Measurements from ENCODE around the gene TAF1C.

Gene TAF1C

DNA sequence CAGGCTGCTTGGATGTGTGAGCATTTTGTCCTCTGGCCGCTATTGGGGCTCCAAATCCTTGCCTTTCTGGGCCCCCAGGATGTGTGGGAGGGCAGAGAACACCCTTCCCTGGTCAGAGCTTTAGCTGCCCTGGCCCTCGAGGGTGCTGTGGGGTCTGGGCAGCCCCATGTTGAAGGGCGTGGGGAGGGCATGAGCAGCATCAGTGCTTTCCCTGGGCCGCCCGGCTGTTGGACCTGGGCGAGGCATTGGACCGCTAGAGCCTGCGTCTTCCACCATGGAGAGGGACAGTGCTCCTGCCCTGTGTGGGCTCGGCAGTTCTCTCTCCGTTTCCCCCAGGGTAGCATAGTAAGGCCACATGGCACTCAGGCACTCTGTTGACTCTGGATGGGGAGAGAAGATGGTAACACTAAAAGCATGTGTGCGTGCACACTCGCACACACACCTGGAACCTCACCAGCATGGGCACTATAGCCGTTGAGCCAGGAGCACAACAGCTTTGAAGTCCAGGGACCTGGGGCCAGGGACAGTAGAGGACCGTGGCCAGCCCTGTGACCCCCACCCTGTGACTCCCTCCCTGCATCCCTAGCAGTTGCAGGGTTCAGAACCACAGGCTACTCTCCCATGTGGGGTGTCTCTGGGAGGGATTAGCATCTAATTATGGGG is 10.7 kb upstream of the TAF1C start:
- no peak for ATAC-seq (ENCODE audit: low read depth)
- TF ChIP-seq, protein P1, sequence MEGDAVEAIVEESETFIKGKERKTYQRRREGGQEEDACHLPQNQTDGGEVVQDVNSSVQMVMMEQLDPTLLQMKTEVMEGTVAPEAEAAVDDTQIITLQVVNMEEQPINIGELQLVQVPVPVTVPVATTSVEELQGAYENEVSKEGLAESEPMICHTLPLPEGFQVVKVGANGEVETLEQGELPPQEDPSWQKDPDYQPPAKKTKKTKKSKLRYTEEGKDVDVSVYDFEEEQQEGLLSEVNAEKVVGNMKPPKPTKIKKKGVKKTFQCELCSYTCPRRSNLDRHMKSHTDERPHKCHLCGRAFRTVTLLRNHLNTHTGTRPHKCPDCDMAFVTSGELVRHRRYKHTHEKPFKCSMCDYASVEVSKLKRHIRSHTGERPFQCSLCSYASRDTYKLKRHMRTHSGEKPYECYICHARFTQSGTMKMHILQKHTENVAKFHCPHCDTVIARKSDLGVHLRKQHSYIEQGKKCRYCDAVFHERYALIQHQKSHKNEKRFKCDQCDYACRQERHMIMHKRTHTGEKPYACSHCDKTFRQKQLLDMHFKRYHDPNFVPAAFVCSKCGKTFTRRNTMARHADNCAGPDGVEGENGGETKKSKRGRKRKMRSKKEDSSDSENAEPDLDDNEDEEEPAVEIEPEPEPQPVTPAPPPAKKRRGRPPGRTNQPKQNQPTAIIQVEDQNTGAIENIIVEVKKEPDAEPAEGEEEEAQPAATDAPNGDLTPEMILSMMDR (IDR thresholded peaks at IDR 0.05; ENCODE audit: poor library complexity, severe bottlenecking): no peak
- no peak overlapping the region for H3K27ac ChIP-seq (ENCODE audit: poor library complexity, severe bottlenecking)
- DNase-seq (ENCODE audit: low spot score): no peak
- H3K9me3 ChIP-seq (ENCODE audit: severe bottlenecking): no peaks in the 10 kb centered on the region
- H3K36me3 ChIP-seq (ENCODE audit: low read depth): no peaks in the 10 kb centered on the region
- peaks cover 10% of the 10 kb centered on the region for H3K4me1 ChIP-seq (ENCODE audit: insufficient read depth, poor library complexity, severe bottlenecking)
- no peak overlapping the region for H3K4me3 ChIP-seq (ENCODE audit: severe bottlenecking)
- no peaks in the 10 kb centered on the region for H3K27me3 ChIP-seq (ENCODE audit: insufficient read depth, poor library complexity, severe bottlenecking)

DNA sequence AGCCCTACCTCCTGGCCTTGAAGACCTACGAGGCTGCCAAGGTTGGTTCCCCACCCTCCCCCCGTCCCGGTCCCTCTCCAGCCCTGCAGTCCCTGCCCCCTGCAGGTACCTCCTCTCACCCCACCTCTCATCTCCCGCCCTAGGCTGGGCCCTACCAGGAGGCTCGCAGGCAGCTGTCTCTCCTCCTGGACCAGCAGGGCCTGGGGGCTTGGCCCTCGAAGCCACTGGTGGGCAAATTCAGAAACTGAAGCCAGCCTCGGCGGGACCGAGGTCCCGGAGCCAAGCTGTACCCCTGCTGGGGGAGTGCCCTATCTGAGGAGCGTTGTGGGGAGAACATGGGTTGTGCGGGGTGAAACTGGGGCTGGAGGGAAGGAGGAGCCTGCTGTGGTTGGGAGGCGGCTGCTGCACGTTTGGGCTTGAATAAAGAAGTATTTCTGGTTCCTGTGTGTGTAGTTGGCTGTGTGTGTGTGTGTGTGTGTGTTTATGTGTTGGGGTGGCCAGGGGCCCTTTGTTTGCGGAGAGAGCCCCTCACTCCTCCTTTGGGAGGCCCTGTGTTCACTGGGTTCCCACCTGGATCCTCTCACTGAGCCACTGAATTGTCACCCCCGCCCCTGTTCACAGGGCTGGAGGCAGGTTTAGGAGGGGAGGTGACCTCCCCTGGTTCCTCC is 10.0 kb upstream of the TAF1C start:
- TF ChIP-seq, protein P1 (IDR thresholded peaks at IDR 0.05; ENCODE audit: poor library complexity, severe bottlenecking): no peak
- H3K9me3 ChIP-seq (ENCODE audit: severe bottlenecking): no peaks in the 10 kb centered on the region
- peak; percentile 60 for ATAC-seq (ENCODE audit: low read depth)
- H3K27ac ChIP-seq (ENCODE audit: poor library complexity, severe bottlenecking): no peak overlapping the region
- no peak overlapping the region for H3K4me3 ChIP-seq (ENCODE audit: severe bottlenecking)
- H3K27me3 ChIP-seq (ENCODE audit: insufficient read depth, poor library complexity, severe bottlenecking): no peaks in the 10 kb centered on the region
- no peaks in the 10 kb centered on the region for H3K36me3 ChIP-seq (ENCODE audit: low read depth)
- H3K4me1 ChIP-seq (ENCODE audit: insufficient read depth, poor library complexity, severe bottlenecking): peaks cover 10% of the 10 kb centered on the region
- DNase-seq (ENCODE audit: low spot score): no peak

DNA sequence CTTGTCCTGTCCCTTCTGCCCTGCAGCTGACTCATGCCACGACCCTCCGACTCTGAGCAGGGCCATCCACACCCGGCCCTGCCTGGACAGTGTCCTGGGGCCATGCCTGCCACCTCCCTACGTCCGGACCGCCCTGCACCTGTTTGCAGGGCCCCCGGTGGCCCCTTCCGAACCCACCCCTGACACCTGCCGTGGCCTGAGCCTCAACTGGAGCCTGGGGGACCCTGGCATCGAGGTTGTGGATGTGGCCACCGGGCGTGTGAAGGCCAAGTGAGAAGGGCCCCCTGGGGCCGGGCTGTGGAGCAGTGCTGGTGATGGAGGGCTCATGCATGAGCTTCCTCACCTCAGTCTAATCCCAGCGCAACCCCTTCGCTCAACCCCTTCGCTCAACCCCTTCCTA is 9.2 kb upstream of the TAF1C start:
- H3K4me3 ChIP-seq (ENCODE audit: severe bottlenecking): no peak overlapping the region
- TF ChIP-seq, protein P1 (IDR thresholded peaks at IDR 0.05; ENCODE audit: poor library complexity, severe bottlenecking): no peak
- no peak overlapping the region for H3K27ac ChIP-seq (ENCODE audit: poor library complexity, severe bottlenecking)
- H3K9me3 ChIP-seq (ENCODE audit: severe bottlenecking): no peaks in the 10 kb centered on the region
- no peaks in the 10 kb centered on the region for H3K27me3 ChIP-seq (ENCODE audit: insufficient read depth, poor library complexity, severe bottlenecking)
- no peak for DNase-seq (ENCODE audit: low spot score)
- no peaks in the 10 kb centered on the region for H3K36me3 ChIP-seq (ENCODE audit: low read depth)
- no peak for ATAC-seq (ENCODE audit: low read depth)
- peaks cover 10% of the 10 kb centered on the region for H3K4me1 ChIP-seq (ENCODE audit: insufficient read depth, poor library complexity, severe bottlenecking)

DNA sequence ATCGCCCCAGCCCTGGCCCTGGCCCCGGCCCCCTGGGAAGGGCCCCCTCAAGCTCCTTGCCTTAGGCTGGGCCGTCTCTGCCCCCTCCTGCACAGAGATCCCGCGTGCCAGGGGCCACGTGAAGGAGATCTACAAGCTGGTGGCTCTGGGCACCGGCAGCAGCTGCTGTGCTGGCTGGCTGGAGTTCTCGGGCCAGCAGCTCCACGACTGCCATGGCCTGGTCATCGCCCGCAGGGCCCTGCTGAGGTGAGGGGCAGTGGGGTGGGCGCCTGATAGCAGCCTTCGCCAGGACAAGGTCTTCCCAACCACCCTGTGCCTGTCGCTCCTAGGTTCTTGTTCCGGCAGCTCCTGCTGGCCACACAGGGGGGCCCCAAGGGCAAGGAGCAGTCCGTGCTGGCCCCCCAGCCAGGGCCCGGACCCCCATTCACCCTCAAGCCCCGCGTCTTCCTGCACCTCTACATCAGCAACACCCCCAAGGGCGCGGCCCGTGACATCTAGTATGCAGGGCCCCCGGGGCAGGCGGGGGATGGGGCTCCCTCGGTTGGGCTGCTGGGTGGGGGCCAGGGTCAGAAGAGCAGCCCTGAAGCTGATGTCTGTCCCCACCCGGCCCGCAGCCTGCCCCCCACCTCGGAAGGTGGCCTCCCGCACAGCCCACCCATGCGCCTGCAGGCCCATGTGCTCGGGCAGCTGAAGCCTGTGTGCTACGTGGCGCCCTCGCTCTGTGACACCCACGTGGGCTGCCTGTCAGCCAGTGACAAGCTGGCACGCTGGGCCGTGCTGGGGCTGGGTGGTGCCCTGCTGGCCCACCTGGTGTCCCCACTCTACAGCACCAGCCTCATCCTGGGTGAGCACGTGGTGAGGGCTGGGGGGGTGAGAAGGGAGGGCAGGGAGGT is 8.6 kb upstream of the TAF1C start:
- TF ChIP-seq, protein P1 (IDR thresholded peaks at IDR 0.05; ENCODE audit: poor library complexity, severe bottlenecking): no peak
- no peak for ATAC-seq (ENCODE audit: low read depth)
- Histone ChIP-seq H3K27me3 (ENCODE audit: insufficient read depth, poor library complexity, severe bottlenecking) (no peaks in the 10 kb centered on the region), H3K4me3 (ENCODE audit: severe bottlenecking) (no peak overlapping the region), H3K36me3 (ENCODE audit: low read depth) (no peaks in the 10 kb centered on the region), H3K9me3 (ENCODE audit: severe bottlenecking) (no peaks in the 10 kb centered on the region), H3K4me1 (ENCODE audit: insufficient read depth, poor library complexity, severe bottlenecking) (peaks cover 10% of the 10 kb centered on the region), H3K27ac (ENCODE audit: poor library complexity, severe bottlenecking) (no peak overlapping the region)
- no peak for DNase-seq (ENCODE audit: low spot score)
